Measurements from ENCODE around the gene PLCB1.

PLCB1 gene

DNA sequence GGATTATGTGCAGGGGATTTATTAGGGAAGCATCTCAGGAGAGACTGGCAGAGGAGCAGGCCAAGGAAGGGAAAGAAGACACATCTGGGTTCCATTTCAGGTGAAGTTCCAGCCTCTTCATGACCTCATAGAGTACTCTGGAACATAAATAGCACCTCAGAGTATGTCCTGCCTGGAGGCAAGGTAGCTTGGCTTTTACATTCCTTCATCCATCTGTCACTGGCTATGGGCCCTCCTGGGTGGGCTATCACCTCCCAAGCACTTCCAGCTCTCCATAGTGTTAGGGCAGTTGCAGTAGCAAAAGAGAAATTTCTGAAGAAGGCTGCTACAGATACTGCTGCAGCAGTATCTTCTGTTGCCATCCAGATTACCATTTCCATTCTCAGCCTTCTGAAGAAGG, 116.0 kb downstream of the PLCB1 start:
- no peak for DNase-seq

DNA sequence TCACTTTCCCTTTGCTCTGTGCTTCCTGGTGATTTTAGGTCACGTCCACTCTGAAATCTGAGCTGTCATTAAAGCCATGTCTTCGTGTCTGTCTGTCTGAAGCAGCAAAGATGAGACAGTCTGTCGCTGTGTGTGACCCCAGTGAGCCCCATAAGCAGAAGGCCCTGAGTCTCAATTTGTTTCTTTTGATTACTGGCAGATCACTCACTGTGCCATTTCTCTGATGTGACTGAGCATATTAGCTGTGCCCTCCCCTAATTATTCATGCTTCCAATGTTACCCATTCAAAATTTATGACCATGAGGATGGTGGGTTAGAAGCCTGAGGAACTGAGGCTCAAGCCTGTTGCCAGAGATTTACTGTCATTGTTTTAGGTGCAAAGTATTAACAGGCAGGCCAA, 117.6 kb downstream of the PLCB1 start:
- DNase-seq = no peak

DNA sequence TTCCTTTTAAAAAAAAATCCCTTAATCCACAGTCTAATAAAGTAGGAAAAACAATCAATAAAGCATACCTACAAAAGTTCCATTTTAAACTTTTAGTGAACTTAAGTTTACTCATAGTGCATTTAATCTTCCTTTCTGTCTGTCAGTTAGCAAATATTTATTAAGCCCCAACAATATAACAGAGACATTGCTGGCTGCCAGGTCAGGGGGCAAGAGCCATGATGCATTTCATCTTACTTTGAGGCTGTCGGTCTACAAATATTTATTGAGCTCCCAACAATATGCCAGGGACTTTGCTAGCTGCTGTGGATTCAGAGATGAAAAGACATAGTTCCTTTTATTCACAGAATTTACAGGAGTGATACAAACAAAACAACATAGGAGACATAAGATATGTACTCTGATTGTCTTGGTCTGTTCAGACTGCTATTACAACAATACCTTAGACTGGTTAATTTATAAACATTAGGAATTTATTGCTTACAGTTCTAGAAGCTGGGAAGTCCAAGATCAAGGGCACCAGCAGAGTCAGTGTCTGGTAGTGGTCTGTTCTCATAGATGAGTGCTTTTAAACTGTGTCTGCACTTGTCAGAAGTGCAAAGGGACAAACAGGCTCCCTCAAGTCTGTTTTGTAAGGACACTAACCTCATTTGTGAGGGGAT, 118.6 kb downstream of the PLCB1 start:
- no peak for DNase-seq

DNA sequence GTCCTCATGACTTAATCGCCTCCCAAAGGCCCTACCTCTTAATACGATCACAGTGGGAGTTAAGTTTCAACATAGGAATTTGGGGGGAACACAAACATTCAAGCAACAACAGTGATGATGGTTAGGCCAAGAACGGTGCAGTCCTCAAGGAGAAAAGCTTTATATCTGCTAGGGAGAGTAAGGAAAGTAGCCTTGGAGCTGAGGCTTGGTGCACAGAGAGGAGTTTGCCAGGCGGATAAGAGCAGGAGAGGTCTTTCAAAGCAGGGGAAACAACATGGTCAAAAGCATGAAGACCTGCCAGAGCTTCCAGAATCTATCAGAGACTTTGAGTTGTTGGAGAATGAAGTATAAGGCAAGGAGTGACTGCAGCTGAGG, 119.1 kb downstream of the PLCB1 start:
- DNase-seq = no peak

DNA sequence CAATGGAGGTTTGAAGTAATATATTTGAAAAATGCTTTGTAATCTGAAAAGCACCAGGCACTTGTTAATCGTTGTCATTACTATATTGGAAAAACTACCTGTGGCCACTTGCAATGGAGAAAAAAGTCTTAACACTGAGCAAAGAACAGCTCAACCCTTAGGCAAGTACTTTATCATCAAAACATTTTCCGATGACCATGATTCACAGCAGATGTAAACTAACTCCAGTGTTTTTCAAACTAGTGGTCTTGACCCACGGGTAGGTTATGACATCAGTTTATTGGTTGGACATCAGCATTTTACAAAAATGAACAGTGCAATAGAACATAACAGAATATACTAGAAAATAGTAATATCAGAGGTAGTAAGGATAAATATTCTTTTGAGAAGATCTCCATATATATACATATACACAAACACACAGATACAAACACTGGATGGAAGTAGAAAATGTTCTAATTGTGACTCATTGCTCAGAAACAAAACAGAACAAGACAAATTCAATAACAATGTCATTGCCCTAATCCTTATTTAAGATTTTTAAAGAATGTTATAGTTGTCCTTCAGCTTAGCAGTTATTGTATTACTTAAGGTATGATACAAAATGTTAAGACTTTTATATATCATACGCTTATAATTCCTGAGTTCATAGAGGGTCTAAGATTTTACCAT, 123.0 kb downstream of the PLCB1 start:
- DNase-seq = no peak

DNA sequence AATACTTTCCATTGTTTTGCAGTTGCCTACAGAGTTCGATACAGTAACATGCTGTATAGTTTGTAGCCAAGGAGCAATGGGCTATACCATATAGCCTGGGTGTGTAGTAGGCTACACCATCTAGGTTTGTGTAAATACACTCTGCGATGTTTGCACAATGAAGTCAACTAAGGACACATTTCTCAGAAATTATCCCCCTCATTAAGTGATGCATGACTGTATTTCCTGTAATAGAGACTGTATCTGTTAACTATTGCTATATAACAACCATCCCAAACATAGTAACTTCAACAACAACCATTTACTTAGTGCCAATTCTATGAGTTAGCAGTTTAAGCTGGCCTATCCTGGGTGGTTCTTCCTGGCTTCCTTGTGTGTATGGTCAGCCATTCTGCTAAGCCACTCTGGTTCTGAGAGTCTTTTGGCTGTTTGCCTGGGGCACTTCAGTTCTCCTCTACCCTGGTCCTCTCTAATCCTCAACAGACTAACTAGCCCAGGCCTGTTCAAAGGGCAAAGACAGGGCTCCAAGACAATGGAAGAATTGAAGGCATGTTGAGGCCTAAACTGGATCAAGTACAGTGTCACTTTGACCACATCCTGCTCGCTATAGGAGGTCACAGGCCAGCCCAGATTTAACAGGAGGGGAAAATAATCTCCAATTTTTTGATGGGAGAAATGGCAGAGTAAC, 124.0 kb downstream of the PLCB1 start:
- DNase-seq = no peak

DNA sequence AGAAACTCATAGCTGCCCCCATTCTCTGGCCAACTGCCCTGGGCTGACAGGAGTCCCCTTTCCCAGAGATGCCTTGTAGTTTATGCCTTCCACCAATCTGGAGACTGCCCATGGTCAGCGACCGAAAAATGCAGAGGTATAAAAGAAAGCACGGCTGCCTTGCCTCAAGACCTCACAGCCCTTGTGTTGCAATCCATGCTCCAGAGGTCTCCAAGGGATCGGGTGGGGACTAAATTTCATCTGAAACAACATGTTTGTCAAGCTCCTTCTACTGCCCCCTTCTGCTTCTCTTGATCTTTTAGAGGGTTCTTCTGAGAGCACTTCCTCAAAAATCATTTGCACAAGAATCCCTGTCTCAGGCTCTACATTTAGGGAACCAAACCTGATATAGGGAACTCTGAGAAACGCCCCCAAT, 128.8 kb downstream of the PLCB1 start:
- no peak for DNase-seq

DNA sequence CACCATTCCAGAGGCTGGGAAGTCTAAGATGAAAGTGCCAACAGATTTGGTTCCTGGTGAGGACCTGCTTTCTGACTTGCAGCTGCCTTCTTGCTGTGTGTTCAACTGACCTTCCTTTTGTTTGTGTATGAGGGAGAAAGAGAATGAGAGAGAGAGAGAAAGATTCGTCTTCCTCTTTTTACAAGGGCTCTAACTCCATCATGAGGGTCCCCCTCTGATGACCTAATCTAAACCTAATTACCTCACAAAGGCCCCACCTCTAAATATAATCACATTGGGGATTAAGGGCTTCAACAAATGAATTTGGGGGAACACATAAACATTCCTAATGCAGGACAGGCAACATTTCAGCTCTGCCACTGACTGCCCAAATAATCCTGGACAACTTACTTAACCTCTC, 130.7 kb downstream of the PLCB1 start:
- DNase-seq = no peak

DNA sequence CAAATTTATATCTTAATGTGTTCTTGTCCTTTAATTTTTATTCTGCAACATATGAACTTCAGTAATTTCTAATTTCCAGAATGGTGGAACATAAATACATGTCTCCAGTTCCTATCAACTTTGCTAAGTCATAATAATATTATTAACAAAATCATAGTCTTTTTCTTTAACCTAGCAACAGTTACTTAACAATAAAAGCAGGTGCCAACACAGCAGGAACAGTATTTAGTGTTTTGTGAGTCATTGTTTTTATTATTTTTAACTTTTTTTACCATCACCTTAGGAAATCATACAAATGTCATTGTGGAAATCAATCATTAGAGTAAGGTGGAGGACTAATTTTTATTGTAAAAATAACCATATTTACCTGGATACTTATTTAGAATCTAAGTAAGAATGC, 133.5 kb downstream of the PLCB1 start:
- no peak for DNase-seq

DNA sequence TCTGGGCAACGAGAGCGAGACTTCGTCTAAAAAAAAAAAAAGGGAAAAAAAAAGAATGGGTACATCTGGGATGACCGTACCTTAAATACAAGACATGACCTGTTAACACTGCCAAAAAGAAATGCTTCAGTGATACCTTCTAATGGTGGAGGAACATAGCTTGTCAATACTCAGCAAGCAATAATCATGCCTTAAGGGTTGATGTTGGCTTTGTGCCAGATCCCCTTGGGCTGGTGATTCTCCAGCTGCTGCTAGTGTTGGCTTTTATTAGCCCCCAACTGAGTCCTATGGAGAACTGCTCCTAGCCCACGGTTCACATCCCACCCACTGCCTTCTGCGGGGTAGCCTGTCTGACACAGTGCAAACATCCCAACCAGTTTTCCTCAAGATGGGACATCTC, 134.9 kb downstream of the PLCB1 start:
- no peak for DNase-seq

DNA sequence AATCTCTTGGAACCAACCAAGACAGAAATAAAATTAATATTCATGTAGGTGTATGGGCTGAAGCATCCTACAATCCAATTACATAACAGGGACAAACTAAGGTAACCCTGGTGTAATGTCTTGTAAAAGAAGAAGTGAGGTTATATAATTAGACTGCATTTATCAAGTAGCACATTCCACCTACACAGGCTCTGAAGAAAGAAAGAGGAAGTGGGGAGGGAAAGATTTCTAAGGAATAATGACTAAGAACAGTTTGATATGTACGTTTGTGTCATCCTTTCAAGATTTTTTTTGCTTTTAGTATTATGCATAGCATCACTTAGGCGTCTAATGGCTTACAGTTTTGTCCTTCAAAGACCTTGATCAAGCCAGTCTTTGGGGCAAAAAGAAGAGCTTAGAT, 139.7 kb downstream of the PLCB1 start:
- DNase-seq = no peak

DNA sequence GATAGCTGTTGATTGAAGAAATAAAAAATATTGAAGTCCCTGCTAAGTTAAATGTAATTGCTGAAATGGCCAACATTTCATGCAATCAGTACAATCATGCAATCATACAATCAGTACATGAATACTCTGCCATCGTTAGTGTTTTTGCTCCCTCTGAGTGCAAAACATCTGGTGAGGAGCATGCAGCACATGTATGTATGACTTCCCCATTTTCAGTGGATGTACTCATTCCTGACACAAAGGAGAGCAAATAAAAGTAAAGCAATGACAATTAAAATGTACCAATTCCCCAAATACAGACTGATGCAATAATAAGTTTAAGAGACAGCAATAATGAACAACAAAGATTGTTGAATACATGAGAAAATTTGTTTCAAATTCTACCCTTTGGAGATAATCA, 140.7 kb downstream of the PLCB1 start:
- DNase-seq = no peak

DNA sequence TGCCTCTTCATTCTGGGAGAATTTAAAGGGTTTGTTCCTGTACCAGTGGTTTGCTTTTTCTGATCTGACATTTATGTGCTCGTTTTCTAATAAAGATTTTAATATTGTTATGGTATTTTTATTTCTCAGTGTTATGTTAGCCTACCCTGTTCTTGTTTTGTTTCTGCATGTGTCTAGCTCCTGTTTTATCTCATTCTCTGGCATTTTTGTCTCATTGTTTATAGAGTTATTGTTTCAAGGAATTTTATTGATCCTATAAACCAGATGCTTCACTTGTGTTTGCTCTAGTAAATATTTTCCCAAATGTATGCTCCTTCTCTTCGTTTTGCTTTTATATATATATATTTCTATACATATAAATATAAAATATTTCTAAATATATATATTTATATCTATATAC, 152.8 kb downstream of the PLCB1 start:
- no peak for DNase-seq

DNA sequence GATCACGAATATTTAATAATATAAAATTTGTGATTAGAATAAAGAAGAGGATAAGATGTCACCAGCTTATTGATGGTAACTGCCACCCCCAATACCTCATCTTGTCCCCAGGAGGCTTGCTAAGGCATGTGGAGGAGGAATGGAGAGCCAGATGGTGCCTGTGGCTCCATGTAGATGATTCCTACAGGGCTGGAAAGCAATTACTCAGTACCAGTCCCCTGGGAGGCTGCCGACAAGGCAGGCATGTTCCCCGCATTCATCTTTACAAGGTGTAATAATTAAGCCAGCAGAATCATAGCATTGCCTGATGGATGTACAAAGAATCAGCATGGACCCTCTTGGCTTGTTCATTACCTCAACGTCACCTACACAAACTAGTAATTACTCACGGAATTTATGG, 155.3 kb downstream of the PLCB1 start:
- DNase-seq = no peak

DNA sequence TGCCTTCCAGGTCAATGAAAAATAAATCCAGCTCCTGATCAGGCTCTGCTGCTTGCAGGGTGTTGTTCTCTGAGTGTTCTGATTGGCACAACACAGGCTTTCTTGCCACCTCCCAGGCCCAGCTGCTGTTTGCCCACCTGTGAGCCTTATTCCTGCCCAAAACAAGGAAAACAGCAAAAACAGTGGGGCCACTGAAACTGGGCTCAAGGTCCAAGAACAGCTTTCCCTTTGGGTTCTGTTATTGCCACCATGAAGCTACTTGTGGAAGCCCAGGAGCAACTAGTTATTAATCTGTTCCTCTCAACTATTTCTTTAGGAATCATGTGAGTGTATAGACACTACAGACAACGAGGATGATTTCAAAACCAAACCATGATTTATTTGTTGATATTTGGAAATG, 159.1 kb downstream of the PLCB1 start:
- no peak for DNase-seq

DNA sequence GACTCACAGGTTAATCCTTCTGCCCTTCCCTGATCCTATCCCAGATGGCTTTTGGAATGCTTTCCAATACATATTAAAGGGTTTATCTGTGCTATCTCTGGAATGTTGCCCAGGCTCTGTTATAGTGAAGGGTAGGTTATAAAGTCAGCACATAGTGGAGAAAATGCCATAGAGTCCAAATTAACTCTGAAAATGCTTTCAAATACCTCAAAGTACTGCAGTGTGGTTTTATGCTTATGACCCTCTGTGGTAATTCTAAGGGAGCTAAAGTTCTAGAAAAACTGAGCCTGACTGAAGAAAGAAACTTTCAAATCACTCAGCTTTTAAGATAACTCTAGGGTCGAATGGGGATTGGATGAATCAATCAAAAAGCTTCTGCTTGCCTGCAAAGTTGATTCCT, 159.8 kb downstream of the PLCB1 start:
- DNase-seq = no peak

DNA sequence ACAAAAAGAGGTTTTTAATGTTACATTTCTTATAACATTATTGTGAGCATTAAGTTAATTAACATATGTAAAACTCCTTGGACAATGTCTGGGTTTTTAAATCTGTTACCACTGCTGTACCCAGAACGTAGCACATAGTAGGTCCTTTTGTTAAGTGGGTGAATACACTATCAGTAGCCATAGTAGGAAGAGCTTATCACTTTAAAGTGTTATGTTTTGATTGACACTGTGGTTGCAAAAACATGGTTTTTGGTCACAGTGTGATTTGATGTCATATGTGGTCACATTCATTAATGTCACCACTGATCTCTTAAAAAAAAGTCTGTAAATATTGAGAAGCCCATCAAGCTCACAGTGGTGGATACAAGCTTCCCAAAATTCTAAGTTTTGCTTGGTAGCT, 160.7 kb downstream of the PLCB1 start:
- DNase-seq = no peak

DNA sequence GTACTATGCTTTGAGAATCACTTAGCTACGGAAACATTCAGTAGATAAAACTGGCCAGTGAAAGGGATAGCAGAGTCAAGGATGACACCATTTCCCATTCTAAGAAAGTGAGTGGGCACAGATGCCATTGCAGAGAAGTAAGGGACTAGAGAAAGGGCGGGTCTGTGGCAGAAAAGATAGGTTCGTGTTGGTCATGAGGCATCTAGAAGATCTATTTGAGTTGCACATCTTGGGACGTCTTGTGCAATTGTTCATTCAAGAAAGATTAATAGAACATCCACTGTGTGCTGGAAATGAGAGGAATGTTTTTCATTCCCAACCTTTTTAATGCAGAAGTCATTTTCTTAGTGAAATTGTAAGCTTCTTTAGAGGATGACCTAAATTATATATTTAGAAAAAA, 161.7 kb downstream of the PLCB1 start:
- no peak for DNase-seq

DNA sequence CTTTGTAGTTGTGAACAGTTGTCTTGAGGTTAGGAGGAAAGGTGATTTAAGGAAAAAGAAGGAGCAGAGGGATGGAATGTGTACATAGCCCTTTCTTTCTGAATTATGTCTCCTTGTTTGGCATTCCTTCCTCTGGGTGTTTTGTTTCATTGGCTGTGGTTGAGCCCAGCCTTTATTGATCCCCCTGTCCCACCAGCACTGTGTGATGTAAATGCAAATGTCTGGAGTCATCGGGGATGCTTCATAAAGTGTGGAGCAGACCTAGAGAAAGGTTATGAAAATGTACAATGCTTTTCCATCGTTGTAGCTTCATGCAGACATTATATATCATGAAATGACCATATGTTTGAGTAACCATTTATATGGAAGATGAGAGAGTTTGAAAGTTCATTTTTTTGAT, 164.5 kb downstream of the PLCB1 start:
- DNase-seq = no peak

DNA sequence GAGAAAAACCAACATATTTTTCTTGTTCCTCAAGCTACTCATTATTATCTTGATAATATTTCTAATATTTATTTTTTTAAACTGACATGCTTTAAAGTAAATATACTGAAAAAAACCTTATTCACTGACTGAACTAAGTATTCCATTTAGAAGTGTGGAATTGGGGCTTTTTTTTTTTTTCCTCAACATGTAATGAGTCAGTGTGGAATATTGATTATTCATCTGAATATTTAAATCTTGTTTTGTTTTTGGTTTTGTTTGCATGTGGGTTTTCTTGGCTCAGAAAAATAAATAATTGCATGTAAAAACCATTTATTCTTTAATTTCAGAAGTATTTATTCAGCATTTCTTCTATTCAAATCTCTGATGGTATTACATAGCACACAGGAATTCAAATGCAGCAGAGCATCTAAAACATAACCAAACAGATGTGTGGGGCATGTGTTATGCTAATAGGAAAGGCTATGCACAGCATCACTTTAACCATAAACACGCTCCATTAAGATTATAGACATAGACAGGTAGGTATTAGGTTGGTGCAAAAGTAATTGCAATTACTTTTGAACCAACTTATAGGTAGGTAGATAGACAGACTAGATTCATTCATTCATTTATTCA, 166.5 kb downstream of the PLCB1 start:
- DNase-seq = no peak

DNA sequence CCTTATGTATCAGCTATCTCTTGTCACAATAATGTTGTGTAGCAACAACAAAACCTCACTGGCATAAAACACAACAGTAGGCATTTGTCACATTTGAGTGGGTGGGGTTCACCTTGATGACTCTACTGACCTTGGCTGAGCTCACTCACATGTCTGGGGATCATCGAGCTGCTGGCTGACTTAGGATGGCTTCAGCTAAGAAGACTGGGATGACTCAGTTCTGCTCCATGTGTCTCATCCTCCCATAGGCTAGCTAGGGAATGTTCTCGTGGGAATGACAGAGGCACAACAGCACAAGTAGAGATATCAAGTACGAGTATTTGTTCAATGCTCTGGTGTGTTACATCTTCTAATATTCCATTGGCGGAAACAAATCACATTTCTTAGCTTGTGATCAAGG, 167.9 kb downstream of the PLCB1 start:
- no peak for DNase-seq

DNA sequence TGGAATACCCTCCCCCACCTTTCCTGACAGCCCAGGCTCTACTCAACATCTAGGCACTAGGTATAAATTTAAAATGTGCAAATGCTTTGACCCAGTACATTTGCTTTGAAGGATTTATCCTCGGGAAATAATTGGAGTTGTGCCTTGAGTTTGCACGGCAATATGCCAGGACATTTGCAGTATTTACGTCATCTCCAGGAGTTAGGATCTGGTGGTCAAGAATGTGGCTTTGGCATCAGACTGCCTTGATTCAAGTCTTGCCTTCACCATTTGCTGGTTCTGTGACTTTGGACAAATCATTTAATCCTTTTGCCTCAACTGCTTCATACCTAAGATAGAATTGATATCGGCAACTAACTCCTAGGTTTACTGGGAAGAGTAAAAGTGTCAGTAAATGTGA, 169.6 kb downstream of the PLCB1 start:
- no peak for DNase-seq

DNA sequence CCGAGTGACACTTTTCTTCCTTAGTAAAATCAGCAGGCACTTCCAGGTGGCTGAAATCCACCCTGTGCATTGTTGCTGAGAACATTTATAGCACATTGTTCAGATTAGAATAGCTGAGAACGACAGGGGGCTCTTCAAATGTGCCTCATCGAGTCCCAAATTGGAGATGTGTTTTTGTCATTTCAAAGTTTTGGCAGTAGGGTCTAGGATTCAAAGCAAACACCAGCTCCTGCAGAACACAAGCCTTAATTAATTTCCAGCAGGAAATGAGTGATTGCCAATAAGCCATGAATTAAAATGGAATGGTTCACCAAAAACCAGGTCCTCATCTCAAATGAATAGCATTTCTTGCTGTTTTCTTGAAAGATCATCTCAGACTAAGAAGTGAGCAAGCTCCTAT, 171.6 kb downstream of the PLCB1 start:
- no peak for DNase-seq

Measured in retina (tissue), 1 donor.